ENCODE results near the gene PLCB4. TPM values are rescaled to one million over a fixed set of nuclear protein-coding genes. Genes with fewer than 3 reads are reported as not detected.
"Not testable (repeated sequence)": the region's sequence is repeated elsewhere in the genome, so short reads cannot be mapped to it uniquely, and the experiment has no call there.

PLCB4 gene
- total RNA-seq, 1 donor from 2014 or later: 21.2 TPM

GRCh38 chr20:9375221-9375681, 306.4 kb downstream of the PLCB4 start:
- Mint-ChIP-seq H3K4me1 (ENCODE audit: unreplicated experiment) (peaks cover 12% of the 10 kb centered on the region), H3K27ac (no peak overlapping the region), H3K4me3 (no peak overlapping the region), H3K27me3 (no peaks in the 10 kb centered on the region), H3K36me3 (peaks cover 5% of the 10 kb centered on the region), H3K9me3 (peaks cover 5% of the 10 kb centered on the region)
- TF ChIP-seq CTCF (conservative IDR thresholded peaks at IDR 0.05): no peak
- DNase-seq (ENCODE audit: extremely low spot score, unreplicated experiment): no peak

GRCh38 chr20:9377007-9377406, 308.1 kb downstream of the PLCB4 start:
- peaks cover 9% of the 10 kb centered on the region for H3K36me3 Mint-ChIP-seq
- peaks cover 12% of the 10 kb centered on the region for H3K4me1 Mint-ChIP-seq (ENCODE audit: unreplicated experiment)
- no peak for DNase-seq (ENCODE audit: extremely low spot score, unreplicated experiment)
- H3K4me3 Mint-ChIP-seq: no peak overlapping the region
- no peaks in the 10 kb centered on the region for H3K27me3 Mint-ChIP-seq
- H3K9me3 Mint-ChIP-seq: peaks cover 5% of the 10 kb centered on the region
- TF ChIP-seq CTCF (conservative IDR thresholded peaks at IDR 0.05): no peak
- H3K27ac Mint-ChIP-seq: no peak overlapping the region

- peaks cover 25% of the 10 kb centered on the region for H3K36me3 Mint-ChIP-seq
- not testable (repeated sequence) for DNase-seq (ENCODE audit: extremely low spot score, unreplicated experiment); H3K9me3 Mint-ChIP-seq; H3K27me3 Mint-ChIP-seq; H3K4me1 Mint-ChIP-seq (ENCODE audit: unreplicated experiment); H3K4me3 Mint-ChIP-seq; H3K27ac Mint-ChIP-seq
Measured at GRCh38 chr20:9385345-9386310, 316.7 kb downstream of the PLCB4 start.

GRCh38 chr20:9388160-9388812, 319.4 kb downstream of the PLCB4 start:
- H3K9me3 Mint-ChIP-seq: peaks cover 7% of the 10 kb centered on the region
- peaks cover 20% of the 10 kb centered on the region for H3K36me3 Mint-ChIP-seq
- no peak for DNase-seq (ENCODE audit: extremely low spot score, unreplicated experiment)
- H3K27me3 Mint-ChIP-seq: no peaks in the 10 kb centered on the region
- H3K27ac Mint-ChIP-seq: no peak overlapping the region
- TF ChIP-seq CTCF (conservative IDR thresholded peaks at IDR 0.05): no peak
- H3K4me3 Mint-ChIP-seq: no peak overlapping the region
- H3K4me1 Mint-ChIP-seq (ENCODE audit: unreplicated experiment): peaks cover 10% of the 10 kb centered on the region

GRCh38 chr20:9388813-9389161, 319.9 kb downstream of the PLCB4 start:
- DNase-seq (ENCODE audit: extremely low spot score, unreplicated experiment): no peak
- peaks cover 10% of the 10 kb centered on the region for H3K4me1 Mint-ChIP-seq (ENCODE audit: unreplicated experiment)
- no peaks in the 10 kb centered on the region for H3K27me3 Mint-ChIP-seq
- H3K36me3 Mint-ChIP-seq: peaks cover 18% of the 10 kb centered on the region
- no peak for TF ChIP-seq CTCF (conservative IDR thresholded peaks at IDR 0.05)
- no peak overlapping the region for H3K4me3 Mint-ChIP-seq
- H3K27ac Mint-ChIP-seq: no peak overlapping the region
- peaks cover 7% of the 10 kb centered on the region for H3K9me3 Mint-ChIP-seq

GRCh38 chr20:9389346-9389745, 320.5 kb downstream of the PLCB4 start:
- no peak for DNase-seq (ENCODE audit: extremely low spot score, unreplicated experiment)
- no peak for TF ChIP-seq CTCF (conservative IDR thresholded peaks at IDR 0.05)
- Mint-ChIP-seq H3K27ac (no peak overlapping the region), H3K36me3 (peaks cover 13% of the 10 kb centered on the region), H3K4me1 (ENCODE audit: unreplicated experiment) (peaks cover 10% of the 10 kb centered on the region), H3K4me3 (no peak overlapping the region), H3K9me3 (peaks cover 7% of the 10 kb centered on the region), H3K27me3 (no peaks in the 10 kb centered on the region)

All from type B pancreatic cell (in vitro differentiated cells).